C4-2B (cell line): ENCODE measurements around the gene WNT10A.

Experiments used
- CTCF ChIP-seq: fragments of 450-650 bp; conservative IDR thresholded peaks from 2 replicates; pipeline ENCODE4 v1.5.1; 2017; ENCODE audit warnings: mild to moderate bottlenecking
- ZFX ChIP-seq: fragments of 450-650 bp; IDR thresholded peaks from 2 replicates; pipeline ENCODE4 v1.6.1; 2017

GRCh38 chr2:218927876-218928275 is 47.2 kb downstream of the WNT10A start:
- TF ChIP-seq CTCF, result no peak
- TF ChIP-seq ZFX, result no peak
